ENCODE data around the gene DCXR.
A peak's percentile ranks its signal among the peaks of the same experiment; 100 is the strongest.

DCXR gene

DNA sequence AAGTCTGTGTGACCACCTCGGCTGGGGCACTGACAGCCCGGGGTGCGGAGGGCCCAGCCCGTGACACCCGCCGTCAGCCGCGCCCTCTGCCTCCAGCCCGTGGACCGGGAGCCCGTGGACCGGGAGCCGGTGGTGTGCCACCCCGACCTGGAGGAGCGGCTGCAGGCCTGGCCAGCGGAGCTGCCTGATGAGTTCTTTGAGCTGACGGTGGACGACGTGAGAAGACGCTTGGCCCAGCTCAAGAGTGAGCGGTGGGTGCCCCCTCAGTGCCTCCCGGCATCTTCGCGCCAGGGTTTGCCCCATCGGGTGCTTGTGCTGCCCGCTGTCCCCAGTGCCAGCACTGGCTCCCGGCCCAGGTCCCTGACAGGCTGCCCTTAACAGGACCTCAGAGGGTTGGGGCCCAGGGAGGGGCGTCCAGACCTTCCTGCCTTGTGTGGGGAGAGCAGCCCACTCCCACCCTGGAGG lies 28.5 kb downstream of the DCXR start:
- no peak for DNase-seq

DNA sequence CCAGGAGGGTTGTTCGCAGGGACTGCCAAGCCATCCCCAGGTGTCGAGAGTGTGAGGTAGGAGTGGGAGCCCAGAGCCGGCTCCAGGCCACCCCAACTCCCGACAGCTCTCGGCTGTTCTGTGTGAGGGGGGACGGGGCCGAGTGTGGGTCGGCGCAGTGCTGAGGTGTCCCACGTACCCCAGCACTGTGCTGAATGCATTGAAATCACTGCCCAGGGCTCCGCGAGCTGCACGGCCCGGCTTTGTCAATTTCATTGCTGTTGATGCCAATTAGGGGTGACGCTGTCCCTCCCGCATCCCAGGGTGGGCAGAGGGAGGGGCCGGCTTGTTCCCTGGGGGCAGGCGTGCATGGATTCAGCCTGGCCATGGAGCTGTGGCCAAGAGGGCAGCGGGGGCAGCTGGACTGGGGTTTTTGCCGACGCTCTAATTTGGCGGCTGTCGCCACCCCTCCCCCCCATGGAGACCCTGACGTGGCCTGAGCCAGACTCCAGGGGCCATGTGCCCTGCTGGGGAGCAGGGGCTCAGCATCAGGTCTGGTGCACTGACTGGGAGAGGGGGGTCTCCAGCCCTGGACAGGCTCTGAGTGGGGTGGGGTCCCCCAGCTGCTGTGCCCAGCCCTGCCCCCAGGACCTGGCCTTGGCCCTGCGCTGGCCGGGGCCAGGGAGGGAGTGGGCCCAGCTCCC lies 29.1 kb downstream of the DCXR start:
- DNase-seq = no peak

DNA sequence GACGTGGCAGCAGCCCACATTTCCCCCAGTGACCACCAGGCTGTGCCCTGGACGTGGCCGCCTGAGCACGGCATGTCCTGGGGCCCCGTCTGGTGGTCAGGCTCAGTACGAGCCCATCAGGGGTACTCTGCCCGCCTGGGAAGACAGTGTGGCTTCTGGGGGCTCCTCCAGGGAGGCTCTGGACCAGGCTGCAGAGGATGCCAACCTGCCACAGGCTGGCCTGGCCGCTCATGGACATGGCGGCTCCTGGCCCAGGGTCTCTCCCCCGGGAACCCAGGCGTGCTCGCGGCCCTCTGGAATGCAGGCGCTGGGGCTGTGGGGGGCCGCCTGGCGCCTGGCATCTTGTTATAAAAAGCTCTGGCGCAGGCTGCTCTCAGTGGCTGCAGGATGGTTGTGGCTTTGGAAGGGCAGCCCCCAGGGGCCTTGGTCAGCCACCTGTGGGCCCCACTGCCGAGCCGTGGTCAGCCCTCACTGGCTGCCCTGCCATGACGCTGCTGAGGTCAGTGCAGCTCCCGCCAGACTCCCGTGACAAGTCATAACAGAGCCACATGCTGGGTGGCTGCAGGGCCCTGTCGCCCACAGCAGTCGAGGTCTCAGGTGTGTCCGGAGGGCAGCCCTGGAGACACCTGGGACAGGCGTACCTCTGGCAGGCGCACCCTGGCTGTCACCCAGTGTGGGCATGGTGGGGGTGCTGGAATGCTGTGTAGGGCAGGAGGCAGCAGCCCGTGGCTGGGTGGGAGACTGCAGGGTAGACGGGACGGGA lies 29.8 kb downstream of the DCXR start:
- no peak for DNase-seq

DNA sequence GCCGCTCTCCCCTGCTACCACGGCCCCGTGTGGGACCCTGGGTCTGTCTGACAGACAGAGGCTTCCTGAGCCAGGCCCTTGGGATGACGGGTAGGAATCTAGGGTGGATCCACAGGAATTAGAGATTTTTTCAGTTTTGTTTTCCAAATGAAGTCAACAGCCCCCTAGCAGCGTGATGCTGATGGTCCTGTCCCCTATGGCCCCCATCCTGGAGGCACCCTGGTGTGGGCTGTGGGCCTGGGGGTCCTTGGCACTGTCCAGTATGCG lies 30.3 kb downstream of the DCXR start:
- no peak for DNase-seq

DNA sequence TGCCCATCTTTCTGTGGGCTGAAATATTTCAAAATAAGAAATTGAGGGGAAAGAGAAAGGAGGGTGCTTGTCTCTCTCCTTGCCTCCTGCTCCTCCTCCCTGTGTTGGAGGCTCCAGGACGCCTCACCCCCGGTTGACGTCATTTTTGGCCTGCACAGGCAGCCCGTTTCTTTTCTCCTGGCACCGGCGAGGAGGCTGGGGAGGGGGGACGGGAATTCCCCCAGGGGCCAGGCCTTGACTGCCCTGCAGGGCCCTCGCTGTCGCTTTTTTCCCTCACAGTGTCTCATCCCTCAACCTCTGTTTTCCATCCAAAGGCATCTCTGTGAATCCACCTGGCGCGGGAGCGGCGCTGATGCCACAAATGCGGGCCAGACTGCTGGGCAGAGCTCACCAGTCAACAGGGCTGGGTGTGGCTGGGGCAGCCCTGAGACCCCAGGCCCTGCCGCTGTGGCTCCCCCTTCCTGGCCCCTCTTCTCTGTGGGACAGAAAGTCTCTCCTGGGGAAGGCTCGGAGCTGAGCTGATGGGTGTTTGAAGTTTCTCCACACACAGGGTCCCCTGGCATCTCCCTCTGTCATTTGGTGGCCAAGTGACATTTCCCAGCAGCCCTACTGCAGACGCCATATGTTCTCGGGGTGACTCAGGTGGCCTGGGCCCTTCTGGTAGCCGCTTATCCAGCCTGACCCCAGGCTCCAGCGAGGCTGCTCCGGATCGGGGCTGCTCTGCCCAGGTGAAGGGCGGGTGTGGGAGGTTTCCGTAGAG lies 30.8 kb downstream of the DCXR start:
- no peak for DNase-seq

DNA sequence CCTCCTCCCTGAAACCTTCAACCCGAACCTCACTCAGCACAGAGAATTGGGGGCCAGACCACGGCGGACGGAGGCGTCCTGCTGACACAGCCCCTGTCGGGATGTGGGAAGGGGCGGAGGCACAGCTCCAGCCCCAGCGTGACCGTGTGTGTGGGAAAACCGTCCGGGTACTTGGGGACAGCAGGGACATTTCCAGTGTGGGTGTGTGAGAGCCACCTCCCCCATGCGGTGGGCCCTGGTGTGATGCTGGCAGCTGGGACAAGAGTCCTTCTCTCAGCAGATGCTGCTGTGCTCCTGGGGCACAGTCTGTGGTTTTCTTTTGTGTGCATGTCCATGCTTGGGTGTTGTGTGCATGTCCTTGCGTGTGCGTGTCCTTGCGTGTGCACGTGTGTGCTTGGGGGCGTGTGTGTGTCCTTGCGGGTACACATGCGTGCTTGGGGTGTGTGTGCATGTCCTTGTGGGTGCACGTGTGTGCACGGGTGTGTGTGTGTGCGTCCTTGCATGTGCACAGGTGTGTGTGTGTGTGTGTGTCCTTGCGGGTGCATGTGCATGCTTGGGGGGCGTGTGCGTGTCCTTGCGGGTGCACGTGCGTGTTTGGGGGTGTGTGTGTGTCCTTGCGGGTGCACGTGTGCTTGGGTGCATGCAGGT lies 31.7 kb downstream of the DCXR start:
- DNase-seq = no peak

DNA sequence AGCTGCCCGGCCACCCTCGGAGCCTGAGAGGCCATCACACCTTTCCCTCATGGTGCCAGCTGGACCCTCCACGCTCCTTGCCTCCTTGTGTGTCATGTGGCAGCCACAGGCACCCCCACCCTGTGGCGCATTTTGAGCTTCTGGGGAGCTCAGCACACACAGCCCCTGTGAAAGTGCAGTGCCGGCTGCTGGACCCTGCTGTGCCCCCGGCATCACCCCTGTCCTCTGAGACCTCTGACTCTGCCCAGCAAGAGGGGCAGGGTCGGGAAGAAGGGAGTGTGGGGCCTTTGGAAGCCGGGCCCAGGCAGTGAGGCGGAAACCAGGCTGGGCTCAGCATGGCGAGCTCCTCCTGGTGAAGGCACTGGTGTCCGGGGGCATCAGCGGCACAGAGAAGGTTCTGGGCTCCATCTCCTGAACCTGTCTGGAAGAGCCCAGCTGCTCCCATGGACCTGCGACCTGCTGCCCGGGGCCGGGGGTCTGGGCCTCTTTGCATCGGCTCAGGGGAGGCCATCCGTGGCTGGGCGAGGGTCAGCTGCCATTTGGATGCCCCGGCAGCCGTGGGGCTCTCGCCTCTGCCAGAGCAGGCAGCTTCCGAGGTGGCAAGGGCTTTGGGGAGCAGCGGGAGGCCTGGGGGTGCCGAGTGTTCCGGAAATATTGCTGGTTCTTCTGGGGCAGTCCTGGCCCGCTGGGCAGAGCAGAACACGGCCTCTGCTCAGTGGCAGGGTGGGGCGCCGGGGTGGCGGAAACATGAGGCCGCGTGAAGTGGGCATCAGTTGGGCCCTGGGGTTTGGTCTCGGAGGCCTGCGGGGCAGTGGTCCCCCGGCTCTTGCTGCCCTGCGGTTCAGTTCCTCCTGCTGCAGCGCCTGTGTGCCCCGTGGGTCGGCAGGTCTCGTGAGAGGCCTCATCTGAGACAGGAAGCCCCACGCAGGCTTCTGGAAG lies 32.7 kb downstream of the DCXR start:
- DNase-seq = no peak

DNA sequence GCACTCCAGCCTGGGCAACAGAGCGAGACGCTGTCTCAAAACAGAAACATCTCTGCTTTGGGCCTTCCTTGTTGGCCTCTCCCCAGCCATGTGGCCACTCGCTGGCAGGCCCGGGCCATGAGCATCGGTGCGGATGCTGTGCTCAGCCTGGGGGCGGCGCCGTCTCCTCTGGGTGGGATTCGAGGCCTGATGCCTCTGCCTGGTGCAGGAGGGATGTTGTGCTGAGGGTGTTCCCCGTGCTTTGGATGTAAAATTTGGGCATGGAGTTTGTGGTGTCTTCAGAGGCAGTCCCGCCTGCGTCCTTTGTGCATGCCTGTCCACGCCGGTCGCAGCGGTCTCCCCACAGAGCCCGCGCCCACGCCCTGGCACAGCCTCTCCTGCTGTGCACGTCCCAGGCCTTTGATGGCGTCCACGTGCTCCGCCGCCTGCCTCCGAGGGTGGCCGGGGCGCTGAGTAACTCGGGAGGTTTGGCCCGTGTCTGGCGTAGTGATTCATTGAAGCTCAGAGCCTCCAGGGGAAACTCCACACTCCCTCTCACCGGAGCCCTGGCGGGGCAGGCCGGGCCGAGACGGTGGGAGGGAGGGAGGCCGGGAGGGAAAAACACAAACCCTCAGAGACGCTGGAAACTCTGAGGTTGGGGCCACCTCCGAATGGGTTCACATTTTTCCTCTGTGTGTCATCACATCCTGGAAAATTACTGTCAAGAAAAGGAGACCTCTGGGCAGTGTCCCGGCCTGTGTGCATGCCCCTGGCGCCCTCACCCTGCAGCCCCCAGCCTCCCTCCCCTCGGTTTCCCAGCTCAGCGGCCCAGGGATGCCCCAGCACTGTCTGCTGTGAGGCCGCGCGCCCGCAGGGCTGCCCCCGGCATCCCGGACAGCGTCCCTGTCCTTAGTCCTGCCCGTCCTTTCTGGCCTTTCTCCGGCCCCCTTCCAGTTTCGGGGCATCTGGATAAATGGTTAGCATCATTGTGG lies 33.8 kb downstream of the DCXR start:
- peak; percentile 60 for DNase-seq

DNA sequence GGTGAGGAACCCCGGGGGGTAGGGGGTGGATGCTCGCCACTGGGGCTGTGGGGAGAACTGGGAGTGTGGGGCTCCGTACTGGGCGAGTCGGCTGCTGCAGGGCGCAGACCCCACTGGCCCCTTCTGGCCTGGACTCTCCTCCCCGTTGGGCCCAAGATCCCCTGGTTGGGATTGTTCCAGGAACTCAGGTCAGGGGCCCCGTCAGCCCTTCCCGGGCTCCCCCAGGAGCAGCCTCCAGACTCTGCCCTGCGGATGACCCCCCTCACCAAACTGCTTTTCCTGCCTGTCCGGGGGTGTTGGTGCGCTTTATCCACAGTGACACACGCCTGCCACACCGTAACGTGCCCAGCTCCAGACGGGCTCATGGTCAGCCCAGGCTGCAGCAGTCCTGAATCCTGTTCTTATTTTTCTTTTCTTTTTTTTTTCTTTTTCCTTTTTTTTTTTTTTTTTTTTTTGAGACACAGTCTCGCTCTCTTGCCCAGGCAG lies 35.9 kb downstream of the DCXR start:
- no peak for DNase-seq

DNA sequence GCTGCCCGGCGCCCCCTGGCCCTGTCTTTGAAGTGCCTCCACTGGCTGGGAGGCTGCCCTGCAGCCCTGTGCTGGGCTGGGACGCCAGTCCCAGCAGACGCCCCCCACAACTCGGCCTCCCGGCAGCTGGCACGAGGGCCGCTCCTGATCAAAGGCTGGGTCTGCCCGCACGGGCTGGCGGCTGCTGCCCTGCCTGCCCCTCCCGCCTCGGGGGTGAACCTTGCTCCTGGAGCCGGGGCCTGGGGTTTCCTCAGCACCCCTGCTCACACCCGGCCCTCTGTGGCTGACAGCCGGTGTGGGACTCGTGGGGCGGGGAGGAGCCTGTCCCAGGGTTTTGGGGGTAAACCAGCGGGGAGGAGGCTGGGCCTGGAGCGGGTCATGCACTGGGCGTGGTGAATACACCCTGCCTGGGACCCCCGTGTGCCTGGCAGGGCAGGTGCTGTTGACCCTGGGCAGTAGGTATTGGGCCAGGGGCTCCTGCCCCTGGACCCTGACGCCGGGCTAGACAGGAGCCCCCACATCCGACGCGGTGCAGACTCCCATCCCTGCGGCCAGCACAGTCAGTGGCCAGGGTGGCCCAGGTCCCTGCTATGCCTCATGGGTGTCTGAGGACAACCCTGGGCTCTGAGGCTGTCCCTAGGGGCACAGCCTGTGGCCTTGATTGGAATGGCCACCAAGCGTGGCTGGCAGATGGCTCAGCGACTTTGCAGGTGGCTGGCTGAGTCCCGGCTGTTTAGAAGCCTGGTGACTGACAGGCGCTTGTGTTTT lies 36.5 kb downstream of the DCXR start:
- DNase-seq = no peak

DNA sequence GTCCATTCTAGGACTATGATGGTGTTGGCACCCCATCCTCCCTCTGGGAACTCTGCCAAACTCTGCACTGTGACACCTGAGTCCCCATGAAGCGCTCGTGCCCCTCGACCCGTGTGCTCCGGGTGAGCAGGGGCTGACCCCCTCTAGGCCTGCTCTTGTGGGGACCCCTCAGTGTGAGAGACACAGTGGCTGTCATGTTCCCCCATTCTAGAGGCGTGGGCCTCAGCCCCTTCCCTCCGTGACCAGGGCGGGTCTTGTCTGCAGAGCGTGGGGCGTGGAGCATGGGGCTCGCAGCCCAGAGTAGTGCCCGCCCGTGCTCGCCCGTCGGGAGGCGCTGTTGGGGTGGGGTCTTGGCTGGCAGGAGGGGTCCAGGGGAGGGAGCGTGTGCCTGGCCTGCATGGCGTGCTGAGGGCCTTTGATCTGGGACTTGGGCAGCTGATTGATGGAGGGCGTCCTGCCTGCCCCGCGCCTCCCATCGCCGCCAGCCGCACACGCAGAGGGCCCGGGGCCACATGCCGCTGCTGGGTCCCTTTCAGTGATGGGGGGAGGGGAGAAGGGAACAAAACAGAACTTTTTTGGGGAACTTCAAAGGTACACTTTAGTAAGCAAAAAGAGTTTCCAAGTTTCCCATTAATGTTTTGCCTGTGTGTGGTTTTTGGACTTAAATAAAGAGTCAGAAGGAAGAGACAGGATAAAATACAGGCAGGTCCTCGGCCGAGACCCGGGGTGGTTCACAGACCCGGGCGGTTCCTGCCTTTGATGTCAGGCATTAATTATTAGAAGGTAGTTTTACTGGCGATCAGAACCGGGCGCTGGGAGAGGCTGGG lies 37.3 kb downstream of the DCXR start:
- DNase-seq = no peak

DNA sequence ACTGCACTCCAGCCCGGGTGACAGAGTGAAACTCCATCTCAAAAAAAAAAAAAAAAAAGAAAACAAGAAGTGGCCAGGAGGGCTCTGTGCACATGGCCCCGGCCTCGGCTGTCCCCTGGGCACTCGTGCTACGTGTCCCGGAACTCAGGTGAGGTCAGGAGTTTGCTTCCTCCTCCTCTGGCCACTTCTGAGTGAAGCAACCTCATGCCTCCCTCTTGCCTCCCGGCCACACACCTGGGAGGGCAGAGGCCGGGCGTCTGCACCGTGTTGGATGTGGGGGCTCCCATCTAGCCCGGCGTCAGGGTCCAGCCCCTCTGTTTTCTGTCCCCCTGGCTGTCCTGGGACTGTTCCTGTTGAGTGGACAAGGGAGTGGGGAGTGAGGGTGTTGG lies 37.9 kb downstream of the DCXR start:
- no peak for DNase-seq

DNA sequence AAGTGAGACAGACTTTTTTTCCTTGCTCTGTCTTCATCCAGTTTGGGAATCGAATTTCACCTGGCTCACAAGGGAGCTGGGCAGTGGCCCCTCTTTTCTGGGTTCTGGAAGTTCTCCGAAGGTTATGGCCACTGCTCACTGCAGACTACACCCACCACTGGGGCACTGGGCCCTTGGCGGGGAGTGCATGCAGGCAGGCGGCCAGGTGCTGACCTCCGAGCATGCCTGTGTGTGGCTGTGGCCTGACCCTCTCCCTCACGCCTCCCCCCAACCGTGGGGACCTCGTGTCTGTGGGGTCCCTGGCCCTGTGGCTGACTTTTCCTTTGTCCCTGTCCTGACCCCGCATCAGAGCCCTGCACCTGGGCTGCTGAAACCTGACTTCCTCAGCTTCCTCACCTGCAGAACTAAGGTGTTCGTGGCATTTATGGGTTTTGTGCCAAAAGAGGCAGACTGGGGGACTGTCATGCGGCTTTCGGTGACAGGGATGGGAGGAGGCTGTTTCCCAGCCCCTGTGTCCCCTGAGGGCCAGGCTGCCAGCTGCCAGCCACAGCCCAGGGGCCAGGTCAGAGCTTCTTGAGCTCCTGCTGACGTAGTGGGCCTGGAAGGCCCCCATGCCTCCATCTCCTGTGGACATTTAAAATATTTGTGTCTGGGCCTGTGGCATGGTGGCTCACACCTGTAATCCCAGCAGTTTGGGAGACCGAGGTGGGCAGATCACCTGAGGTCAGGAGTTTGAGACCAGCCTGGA lies 38.6 kb downstream of the DCXR start:
- DNase-seq = no peak

DNA sequence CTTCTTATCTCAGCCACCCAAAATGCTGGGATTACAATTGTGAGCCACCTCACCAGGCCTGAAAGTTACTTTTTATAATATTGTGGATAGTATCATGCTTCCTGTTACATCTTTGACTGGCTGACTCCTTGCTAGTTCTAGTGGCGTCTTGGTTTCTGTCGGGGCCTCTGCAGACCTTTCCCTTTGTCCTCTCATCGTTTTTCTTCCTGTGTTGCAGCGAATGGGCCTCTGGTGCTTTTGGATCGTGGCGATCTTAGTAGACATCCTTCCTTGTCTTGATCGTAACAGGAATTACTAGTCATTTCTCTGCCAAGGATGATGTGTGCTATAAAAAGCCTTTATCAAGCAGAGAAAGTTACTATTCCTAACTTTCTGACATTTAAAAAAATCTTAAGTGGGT lies 39.3 kb downstream of the DCXR start:
- DNase-seq = no peak

DNA sequence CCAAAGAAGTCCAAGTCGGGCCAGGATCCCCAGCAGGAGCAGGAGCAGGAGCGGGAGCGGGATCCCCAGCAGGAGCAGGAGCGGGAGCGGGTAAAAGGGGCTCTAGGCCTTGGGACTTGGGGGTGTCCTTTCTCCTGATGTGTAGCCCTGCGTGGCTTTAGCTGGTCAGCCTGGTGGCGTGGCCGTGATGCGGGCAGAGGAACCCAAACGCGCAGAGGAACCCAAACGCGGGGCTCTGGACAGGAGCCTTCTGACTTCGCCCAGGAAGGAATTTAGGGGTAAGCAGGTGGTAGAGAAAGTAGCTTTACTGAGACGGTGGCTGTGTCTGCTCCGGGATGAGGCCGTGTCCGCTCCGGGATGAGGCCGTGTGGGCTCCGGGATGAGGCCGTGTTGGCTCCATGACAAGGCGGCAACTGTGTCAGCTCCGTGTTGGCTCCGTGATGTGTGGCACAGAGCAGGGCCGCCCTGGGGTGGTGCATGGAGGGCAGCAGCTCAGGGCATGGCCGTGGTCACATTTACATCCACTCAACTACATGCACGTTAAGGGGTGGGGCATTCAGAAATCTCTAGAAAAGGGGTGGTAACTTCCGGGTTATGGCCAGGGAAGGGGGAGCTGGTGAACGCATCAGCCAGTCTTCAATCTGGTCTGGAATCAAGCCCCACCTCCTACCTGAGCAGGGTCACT lies 40.6 kb downstream of the DCXR start:
- no peak for DNase-seq

DNA sequence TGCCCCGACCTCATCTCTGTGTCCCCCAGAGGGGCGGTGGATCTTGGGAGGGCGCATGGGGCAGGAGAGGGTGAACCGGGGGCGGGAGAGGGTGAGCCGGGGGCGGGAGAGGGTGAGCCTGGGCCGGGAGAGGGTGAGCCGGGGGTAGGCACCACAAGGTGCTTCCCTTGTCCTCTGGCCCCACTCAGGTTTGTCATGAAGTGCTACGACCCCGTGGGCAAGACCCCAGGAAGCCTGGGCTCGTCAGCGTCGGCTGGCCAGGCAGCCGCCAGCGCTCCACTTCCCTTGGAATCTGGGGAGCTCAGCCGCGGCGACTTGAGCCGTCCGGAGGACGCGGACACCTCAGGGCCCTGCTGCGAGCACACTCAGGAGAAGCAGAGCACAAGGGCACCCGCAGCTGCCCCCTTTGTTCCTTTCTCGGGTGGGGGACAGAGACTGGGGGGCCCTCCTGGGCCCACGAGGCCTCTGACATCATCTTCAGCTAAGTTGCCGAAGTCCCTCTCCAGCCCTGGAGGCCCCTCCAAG lies 41.2 kb downstream of the DCXR start:
- no peak for DNase-seq

DNA sequence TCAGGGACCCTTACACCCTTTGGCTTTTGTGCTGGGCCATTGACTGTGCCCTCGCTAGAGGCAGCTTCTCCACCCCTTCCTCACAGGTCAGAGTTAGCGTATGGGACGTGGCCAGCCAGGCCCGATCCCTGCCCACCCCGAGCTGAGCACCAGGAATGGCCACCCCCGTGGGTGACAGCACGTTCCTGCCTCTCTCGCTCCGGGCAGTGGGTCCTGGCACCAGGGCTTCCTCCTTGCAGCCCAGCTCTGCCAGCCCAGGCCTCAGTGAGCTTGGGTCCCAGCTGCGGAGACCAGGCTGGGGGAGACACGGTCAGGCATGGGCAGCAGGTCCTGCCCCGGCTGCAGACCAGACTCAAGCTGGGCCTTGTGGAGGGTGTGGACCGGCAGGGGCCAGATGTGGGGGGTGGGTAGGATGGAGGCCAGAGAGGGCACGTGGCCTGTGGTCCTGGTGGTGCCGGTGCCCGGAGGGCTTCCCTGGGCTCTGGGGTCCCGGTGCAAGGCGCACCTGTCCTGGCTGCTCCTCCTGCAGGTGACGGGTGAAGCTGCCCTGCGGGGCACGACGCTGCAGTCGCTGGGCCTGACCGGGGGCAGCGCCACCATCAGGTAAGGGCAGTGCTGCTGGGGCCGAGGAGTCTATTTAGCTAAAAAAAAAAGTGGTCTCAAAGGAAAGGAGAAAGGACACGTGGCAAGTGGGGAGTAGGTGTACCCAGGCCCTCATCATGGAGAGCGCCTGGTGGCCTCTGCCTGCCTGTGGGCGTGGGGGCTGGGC lies 41.9 kb downstream of the DCXR start:
- DNase-seq = no peak
